ENCODE results near the gene EYS.

DNA sequence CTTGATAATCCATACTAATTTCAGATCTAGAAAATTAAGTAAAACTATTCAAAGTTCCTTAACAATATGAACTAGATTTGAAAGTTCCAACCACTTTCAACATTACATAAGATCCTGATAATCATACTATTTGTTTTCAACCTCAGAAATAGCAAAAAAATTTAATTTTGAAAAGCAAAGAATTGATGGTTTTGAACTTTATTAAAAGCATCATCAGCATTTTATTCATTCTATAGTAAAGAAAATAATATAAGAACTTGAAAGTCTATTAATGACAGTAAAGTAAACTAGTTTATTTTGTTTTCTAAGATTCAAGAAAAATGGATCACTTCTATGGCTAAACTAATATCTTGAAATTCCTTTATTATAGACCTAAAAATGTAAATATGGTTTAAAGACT is 26.8 kb downstream of the EYS start:
- no peak for TF ChIP-seq POLR2A (IDR thresholded peaks at IDR 0.05; ENCODE audit: low read depth)
- TF ChIP-seq, protein P1, sequence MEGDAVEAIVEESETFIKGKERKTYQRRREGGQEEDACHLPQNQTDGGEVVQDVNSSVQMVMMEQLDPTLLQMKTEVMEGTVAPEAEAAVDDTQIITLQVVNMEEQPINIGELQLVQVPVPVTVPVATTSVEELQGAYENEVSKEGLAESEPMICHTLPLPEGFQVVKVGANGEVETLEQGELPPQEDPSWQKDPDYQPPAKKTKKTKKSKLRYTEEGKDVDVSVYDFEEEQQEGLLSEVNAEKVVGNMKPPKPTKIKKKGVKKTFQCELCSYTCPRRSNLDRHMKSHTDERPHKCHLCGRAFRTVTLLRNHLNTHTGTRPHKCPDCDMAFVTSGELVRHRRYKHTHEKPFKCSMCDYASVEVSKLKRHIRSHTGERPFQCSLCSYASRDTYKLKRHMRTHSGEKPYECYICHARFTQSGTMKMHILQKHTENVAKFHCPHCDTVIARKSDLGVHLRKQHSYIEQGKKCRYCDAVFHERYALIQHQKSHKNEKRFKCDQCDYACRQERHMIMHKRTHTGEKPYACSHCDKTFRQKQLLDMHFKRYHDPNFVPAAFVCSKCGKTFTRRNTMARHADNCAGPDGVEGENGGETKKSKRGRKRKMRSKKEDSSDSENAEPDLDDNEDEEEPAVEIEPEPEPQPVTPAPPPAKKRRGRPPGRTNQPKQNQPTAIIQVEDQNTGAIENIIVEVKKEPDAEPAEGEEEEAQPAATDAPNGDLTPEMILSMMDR (IDR thresholded peaks at IDR 0.05): no peak
- TF ChIP-seq EP300 (IDR thresholded peaks at IDR 0.05): no peak
